NOMO-1 treated with DMSO at 0.1 percent for 48 hours (cell line): ENCODE measurements around the gene TMEM208.

Source experiments
- DNase-seq: peaks from one replicate; lab custom pipeline; 2025; ENCODE audit not compliant: unreplicated experiment; lab: John Stamatoyannopoulos, UW

The TMEM208 gene

GRCh38 chr16:67235816-67236562 lies 9.1 kb downstream of the TMEM208 start:
- DNase-seq, result no peak

DNA sequence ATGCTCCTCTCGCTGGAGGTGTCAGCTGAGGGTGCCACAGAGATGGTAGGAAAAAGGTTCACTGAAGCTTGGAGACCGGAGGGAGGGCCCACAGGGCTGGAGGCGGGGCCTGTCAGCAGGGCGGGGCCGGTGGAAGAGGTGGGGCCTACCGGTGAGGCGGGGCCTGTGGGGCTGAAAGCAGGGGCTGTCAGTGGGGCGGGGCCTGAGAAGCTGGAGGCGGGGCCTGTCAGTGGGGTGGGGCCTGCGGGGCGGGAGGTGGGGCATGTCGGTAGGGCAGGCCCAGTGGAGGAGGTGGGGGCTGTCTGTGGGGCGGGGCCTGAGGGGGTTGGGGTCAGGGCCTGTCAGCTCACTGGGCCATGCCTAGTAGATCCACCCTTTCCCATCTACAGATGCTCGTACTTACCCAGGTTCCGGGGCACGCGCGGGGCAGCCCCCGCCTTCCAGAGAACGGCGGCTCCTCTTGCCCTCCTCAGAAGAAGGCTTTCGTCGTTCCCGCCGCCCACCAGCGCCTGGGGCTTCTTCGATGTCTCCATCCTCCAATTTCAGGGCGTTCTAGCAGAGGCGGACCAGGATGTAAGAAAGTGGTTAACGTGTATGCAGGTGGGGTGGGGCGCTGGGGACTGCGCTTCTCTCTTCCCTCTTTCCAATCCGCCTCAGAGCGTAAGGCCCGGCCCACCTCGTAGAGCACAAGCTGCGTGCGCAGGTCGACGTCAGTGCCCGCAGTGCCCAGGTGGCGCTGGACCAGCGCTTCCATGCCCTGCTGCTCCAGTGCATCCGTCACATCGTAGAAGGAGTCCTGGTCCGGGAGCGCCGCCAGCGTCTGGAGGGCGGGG lies 9.8 kb downstream of the TMEM208 start:
- DNase-seq, result peak; percentile 34

GRCh38 chr16:67237396-67238277 lies 10.7 kb downstream of the TMEM208 start:
- DNase-seq, result no peak

DNA sequence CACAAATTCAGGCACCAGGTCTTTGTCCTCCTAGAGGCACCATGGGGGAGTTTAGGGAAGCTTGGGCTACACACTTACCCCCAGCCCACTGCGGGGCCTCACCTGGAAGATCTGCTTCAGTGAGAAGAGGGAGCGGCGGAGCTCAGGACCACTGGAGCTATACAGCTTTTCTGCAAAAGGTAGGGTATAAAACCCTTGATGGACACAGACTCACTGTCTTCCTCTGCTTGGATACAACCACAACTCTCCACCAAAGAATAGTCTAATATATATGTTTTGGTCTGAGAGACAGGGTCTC lies 11.3 kb downstream of the TMEM208 start:
- DNase-seq, result no peak

DNA sequence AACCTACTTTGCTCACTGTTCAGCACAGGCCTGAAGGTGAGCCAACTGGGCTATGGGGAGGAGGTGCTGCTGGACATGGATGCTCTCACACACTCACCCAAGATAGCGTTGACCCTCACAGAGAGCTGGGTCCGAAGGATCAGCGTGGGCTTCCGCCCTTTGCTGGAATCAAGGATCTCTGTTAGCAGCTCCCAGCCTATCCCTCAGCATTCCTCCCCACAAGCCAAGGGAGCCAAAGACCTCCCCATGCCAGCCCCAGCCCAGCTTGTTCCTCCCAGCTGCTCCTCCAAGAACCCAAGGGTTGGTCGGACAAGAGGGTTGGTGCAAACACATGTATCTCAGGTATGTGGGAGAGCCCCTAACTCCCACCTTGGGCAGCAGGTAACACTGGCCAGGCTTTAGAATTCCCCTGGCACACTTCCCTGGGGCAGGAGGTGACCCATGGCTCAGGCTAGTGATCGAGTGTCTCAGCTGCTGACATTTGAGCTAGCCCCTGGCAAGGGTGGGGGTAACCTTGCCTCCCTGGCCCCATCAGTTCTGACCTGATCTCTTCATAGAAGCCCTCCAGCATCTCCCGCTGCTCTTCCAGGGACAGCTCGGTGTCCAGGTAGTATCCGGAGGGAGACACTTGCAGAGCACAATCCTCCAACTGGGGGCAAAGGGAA lies 12.0 kb downstream of the TMEM208 start:
- no peak for DNase-seq

GRCh38 chr16:67240506-67240905 lies 13.6 kb downstream of the TMEM208 start:
- no peak for DNase-seq

DNA sequence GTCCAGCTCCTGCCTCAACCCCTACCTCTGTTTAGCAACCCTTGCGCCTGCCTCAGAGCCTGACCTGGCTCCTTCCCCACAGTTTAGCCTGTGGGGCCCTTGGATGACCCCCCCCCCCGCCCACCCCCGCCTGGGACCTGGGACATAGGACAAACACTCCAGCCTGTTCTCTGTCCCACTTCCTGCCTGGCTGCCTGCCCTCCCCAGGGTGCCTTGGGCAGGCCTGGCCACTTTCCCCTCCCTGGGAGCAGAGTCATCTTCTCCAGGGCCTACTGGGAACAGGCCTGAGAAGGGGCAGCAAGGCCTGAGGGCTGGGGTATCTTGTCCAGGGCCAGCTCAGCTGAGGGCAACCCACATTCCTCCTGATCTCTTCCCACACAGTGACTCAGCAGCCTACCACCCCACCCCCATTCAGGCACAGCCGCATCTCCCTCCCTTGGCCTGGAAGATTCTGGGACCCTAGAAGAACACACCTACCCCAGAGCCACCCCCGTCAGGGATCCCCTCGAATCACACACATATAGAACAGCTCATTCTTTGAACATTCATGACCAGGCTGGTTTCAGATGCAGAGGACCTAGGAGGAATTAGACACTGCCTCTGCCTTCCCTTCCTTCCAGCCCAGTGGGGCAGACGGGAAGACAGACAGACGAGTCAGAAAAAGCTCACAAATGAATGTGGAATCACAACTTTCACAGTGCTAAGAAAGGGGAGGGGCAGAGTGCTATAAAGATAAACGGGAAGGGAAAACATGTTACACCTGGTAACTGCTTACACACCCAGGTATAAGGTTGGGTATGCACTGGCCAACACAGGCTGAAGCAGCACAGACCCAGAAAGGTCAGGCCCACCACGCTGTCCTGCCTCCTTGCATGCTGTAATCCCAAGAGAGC lies 14.3 kb downstream of the TMEM208 start:
- DNase-seq, result no peak

DNA sequence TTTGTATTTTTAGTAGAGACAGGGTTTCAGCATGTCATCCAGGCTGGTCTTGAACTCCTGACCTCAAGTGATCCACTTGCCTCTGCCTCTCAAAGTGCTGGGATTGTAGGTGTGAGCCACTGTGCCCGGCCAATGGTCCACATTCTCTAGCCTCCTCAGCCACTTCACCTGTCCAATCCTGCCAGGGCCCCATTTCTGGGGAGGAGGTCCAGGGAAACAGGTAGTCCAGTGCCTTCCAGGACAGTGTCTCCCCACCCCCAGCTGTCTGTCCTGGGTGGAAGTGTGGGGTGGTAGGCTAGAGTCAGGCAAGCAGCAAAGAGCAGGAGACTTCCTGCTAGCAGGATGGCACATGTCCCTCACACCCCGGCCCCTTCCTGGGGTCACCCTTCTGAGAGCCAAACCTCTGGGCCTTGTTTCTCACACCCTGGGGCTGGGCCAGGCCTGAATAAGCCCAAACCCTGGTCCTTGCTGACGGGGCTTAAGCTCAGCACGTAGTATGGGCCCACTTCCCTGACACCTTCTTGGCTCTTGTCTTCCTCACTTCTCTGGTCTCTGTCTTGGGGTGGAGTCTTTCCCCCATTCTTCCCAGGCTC lies 15.3 kb downstream of the TMEM208 start:
- no peak for DNase-seq

GRCh38 chr16:67243481-67243880 lies 16.6 kb downstream of the TMEM208 start:
- no peak for DNase-seq

DNA sequence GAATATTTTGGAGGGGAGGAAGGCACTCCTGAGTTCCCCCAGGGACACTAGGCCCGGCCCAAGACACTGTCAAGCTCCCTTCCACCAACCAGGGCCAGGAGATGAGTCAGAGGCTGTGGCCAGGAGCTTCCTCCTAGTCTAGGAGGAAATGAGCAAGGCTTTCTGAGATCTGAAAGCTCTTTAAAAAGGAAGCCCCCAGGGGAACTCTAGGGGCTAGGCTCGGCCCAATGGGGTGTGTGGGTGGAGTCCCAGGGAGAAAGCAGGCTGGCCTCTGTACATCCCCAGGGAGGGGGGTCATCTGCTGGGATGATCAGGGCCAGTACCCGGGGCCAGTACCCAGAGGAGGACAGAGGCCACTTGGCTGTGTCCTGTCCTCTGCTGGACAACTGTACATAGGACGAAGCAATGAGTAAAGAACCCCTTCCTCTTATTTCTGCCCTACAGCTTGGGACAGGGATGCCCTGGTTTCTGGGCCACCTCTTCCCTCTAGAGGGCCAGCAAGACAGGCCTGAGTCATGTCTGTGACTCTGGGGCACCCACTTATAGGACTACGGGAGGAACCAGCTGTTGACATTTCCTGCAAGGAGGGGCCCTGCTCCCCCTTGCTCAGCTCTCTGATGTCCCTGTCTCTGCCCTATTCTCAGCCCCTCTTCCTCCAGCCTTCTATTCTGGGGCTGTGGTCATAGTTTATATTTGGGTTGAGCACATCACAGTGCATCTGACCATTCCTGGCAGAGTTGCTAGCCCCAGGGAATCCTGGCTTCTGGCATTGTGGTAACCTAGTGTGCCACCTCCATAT lies 17.7 kb downstream of the TMEM208 start:
- DNase-seq, result peak; percentile 97

GRCh38 chr16:67245186-67245585 lies 18.3 kb downstream of the TMEM208 start:
- no peak for DNase-seq

DNA sequence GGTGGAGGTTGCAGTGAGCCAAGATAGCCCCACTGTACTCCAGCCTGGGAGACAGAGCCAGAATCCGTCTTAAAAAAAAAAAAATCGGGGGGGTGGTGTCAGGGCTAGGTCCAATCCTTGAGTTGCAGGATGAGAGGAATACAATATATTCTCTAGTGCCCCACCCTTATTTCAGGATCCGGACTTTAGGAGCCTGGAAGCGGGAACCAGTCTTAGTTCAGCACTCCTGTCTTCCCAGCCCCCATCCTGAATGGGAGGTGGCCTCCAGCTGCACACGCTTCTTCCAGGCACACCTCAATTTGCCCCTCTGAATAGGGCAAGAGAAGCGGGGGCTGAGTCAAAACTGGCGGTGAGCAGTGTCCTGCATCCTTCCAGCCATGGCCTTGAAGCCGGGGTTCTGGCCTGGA lies 18.7 kb downstream of the TMEM208 start:
- no peak for DNase-seq

- DNase-seq, result peak; percentile 52
These were observed 19.3 kb downstream of the TMEM208 start for GRCh38 chr16:67246081-67246755.

DNA sequence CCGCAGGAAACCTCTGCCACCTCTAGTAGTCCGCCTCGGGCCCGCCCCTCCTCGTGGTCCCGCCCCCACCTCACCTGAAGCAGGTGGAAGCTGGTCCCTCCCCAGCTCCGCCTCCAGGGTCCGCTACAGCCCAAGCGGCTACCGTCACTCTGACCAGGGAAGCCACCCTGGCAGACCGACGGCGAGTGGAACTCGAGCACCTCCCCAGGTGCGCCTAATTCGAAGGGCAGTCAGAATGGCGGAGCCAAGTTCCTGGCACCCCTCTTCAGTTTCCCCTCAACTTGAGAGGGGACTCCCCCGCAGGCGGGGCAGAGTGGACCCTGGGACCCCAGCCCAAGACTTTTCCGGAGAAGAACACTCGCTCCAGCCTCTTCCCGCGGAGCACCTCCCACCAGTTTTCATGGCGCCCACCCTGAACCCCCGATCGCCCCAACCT lies 19.8 kb downstream of the TMEM208 start:
- DNase-seq, result no peak

DNA sequence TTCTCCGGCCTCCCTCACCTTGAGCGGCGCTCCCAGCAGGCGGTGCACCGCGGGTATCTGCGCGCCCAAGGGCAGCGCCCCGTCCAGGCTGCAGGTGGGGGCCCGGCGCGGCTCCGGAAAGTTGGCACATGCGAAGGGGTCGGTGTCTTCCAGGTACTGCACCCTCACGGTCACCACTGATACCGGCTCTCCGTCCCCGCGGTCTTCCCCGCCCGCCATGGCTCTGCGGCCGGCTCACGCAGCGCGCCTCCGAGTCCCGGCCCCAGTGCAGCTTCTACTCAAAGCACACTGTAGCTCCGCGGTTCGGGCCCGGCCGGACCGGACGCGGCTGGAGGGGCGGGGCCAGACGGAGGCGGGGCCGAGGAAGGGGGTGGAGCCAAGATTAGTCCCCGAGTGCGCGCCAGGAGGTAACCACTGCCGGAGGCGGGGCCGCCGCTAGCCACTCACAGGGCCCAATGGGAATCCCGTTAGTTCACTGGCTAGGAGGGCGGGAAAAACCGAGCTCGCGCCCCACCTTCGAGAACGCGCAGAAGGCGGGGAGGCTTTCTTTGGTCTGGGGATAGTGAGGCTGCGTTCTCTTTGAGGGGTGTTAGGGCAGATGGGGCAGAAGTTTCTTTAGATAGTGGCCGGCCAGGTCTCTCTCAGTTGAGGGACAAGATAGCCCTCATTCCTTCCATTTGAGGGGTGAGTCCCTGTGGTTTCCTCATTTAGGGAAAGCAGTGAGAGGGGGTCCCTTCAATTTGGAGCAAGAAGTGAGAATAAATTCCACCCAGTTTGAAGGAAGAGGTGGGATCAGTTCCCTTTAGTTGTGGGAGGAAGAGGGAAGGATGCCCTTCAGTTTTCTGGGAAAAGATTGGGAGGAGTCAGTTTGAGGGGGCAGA lies 20.5 kb downstream of the TMEM208 start, which contains the start of gene FHOD1:
Gene FHOD1, minus strand, starts transcription at position 290 of the 881 bp plus-strand sequence. Its CDS starts 71 bp downstream, at position 219.
- peak; percentile 95 for DNase-seq

GRCh38 chr16:67248073-67248400 lies 21.1 kb downstream of the TMEM208 start:
- DNase-seq, result no peak
